ENCODE results near the gene CEP78.

CEP78 gene

GRCh38 chr9:78321505-78321904, 85.6 kb downstream of the CEP78 start:
- TF ChIP-seq CTCF (IDR thresholded peaks at IDR 0.05; ENCODE audit: insufficient read depth, low read depth, low read length, missing control alignments), result no peak
- no peak for DNase-seq (ENCODE audit: low read depth)
- H3K4me3 ChIP-seq (ENCODE audit: low read length), result no peak overlapping the region

- H3K4me3 ChIP-seq (ENCODE audit: low read length), result no peak overlapping the region
- TF ChIP-seq CTCF (IDR thresholded peaks at IDR 0.05; ENCODE audit: insufficient read depth, low read depth, low read length, missing control alignments), result no peak
- no peak for DNase-seq (ENCODE audit: low read depth)
Measured at GRCh38 chr9:78324068-78324650, 88.3 kb downstream of the CEP78 start.

GRCh38 chr9:78324682-78325081, 88.8 kb downstream of the CEP78 start:
- no peak overlapping the region for H3K4me3 ChIP-seq (ENCODE audit: low read length)
- DNase-seq (ENCODE audit: low read depth), result no peak
- no peak for TF ChIP-seq CTCF (IDR thresholded peaks at IDR 0.05; ENCODE audit: insufficient read depth, low read depth, low read length, missing control alignments)

- DNase-seq (ENCODE audit: low read depth), result no peak
- TF ChIP-seq CTCF (IDR thresholded peaks at IDR 0.05; ENCODE audit: insufficient read depth, low read depth, low read length, missing control alignments), result no peak
- no peak overlapping the region for H3K4me3 ChIP-seq (ENCODE audit: low read length)
Measured at GRCh38 chr9:78325343-78325742, 89.5 kb downstream of the CEP78 start.

GRCh38 chr9:78325846-78326360, 90.0 kb downstream of the CEP78 start:
- H3K4me3 ChIP-seq (ENCODE audit: low read length), result no peak overlapping the region
- no peak for DNase-seq (ENCODE audit: low read depth)
- no peak for TF ChIP-seq CTCF (IDR thresholded peaks at IDR 0.05; ENCODE audit: insufficient read depth, low read depth, low read length, missing control alignments)

GRCh38 chr9:78326564-78326963, 90.7 kb downstream of the CEP78 start:
- H3K4me3 ChIP-seq (ENCODE audit: low read length), result no peak overlapping the region
- DNase-seq (ENCODE audit: low read depth), result no peak
- TF ChIP-seq CTCF (IDR thresholded peaks at IDR 0.05; ENCODE audit: insufficient read depth, low read depth, low read length, missing control alignments), result no peak

Measured in epithelial cell of esophagus (primary cell).